HepG2 (cell line): ENCODE data around the gene CHD9. TPM values are rescaled to one million over a fixed set of nuclear protein-coding genes. Genes with fewer than 3 reads are reported as not detected.

Experiments
- BRF2 ChIP-seq: sonication (generic); formaldehyde crosslinking; IDR thresholded peaks from 2 replicates; pipeline ENCODE4 v1.8.1; 2022; ENCODE audit warnings: mild to moderate bottlenecking, missing genetic modification reagents
- SMAD1 ChIP-seq: sonication (generic); formaldehyde crosslinking; IDR thresholded peaks from 2 replicates; pipeline ENCODE4 v1.4.0; 2020; ENCODE audit warnings: missing genetic modification reagents, low read depth, mild to moderate bottlenecking, borderline replicate concordance
- ZNF235 ChIP-seq: sonication (generic); formaldehyde crosslinking; IDR thresholded peaks from 2 replicates; pipeline ENCODE4 v1.8.1; 2023; ENCODE audit warnings: mild to moderate bottlenecking, missing genetic modification reagents, borderline replicate concordance
- ZNF280B ChIP-seq: sonication (generic); formaldehyde crosslinking; IDR thresholded peaks from 2 replicates; pipeline ENCODE4 v1.5.0; 2020; ENCODE audit warnings: missing genetic modification reagents, mild to moderate bottlenecking, borderline replicate concordance
- ZNF574 ChIP-seq: sonication (generic); formaldehyde crosslinking; IDR thresholded peaks from 2 replicates; pipeline ENCODE4 v1.4.0; 2020; ENCODE audit warnings: missing genetic modification reagents
- ZNF646 ChIP-seq: sonication (generic); formaldehyde crosslinking; IDR thresholded peaks from 2 replicates; pipeline ENCODE4 v1.9.0; 2021; ENCODE audit warnings: mild to moderate bottlenecking, missing genetic modification reagents
- ZNF737 ChIP-seq: sonication (generic); formaldehyde crosslinking; IDR thresholded peaks from 2 replicates; pipeline ENCODE4 v1.5.0; 2020; ENCODE audit warnings: missing genetic modification reagents, mild to moderate bottlenecking, borderline replicate concordance
- ZXDC ChIP-seq: sonication (generic); formaldehyde crosslinking; IDR thresholded peaks from 2 replicates; pipeline ENCODE4 v1.5.0; 2020; ENCODE audit warnings: mild to moderate bottlenecking, missing genetic modification reagents
- polyA plus RNA-seq, 8 experiments: library from polyadenylated mRNA; depleted of rRNA in 3 of 8; stranded (reverse) in 7 of 8; unstranded in 1 of 8; fragments of >200 nt; fragmentation: Illumina TruSeq in 4 of 8; extraction: Trizol in 4 of 8; gene quantifications; 2 replicates each; pipeline versions ENCODE4 v1.2.1 to v1.2.3, GENCODE V29; 2011 to 2016; ENCODE audit warnings: low read depth in 4 of 8, missing spikeins in 1 of 8, mixed read lengths in 1 of 8; ENCODE audit not compliant: insufficient read depth in 1 of 8
- total RNA-seq, 5 experiments: library from RNA; depleted of rRNA; stranded (reverse); fragments of >200 nt; fragmentation: Illumina TruSeq; extraction: Trizol; gene quantifications; 2 replicates each; pipeline ENCODE4 v1.2.3, GENCODE V29; 2016; ENCODE audit warnings: low read depth in 1 of 5
- TF ChIP-seq, protein P1 (sequence below): sonication (generic); formaldehyde crosslinking; IDR thresholded peaks from 2 replicates; pipeline ENCODE4 v1.4.0; 2020; ENCODE audit warnings: missing genetic modification reagents

Gene CHD9
- total and polyA plus RNA-seq, 2 of the 13 experiments (the other 11 are each of a cell fraction or from before 2014, with no cell fraction given), result 23.4 to 27.7 TPM

DNA sequence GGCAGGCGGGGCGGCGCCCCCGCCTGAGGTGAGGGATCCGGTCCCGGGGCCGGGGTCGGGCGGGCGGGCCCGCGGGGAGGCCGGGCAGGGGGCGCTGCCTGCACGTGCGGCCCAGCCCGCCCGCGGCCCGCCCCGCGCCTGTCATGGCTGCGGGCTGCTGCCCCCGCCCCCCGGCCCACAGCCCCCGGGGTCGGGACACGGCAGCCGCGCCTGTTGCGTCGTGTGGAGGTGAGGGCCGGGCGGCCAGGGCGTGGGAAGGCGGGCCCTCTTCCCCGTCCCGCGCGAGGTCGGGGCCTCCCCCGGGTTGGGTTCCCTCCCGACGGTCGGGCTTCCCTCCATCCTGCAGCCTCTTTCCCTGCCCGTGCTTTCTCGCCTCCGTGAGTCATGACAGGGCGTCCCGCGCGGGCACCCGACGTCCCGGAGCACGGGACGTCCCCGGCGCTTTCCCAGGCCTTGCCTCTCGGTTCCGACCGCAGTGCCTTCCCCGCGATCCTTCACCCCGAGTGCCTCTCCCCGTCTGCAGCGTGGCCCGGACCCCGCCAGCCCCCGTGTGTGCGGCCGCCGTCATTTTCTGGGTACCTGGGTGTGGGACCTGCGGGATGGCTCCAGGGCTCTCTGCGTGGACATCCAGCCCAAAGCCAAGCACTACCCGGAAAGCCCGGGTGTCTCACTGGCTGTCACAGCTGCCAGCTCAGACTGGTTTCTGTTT is 76.7 kb downstream of the CHD9 start (continued):
- no peak for TF ChIP-seq BRF2
- TF ChIP-seq, protein P1, sequence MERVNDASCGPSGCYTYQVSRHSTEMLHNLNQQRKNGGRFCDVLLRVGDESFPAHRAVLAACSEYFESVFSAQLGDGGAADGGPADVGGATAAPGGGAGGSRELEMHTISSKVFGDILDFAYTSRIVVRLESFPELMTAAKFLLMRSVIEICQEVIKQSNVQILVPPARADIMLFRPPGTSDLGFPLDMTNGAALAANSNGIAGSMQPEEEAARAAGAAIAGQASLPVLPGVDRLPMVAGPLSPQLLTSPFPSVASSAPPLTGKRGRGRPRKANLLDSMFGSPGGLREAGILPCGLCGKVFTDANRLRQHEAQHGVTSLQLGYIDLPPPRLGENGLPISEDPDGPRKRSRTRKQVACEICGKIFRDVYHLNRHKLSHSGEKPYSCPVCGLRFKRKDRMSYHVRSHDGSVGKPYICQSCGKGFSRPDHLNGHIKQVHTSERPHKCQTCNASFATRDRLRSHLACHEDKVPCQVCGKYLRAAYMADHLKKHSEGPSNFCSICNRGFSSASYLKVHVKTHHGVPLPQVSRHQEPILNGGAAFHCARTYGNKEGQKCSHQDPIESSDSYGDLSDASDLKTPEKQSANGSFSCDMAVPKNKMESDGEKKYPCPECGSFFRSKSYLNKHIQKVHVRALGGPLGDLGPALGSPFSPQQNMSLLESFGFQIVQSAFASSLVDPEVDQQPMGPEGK (CRISPR knock-in tag), result peak; percentile 73
- TF ChIP-seq ZXDC (CRISPR knock-in tag), result 0 out of 2 replicates have a peak, but pooled peaks have one; percentile 54
- no peak for TF ChIP-seq ZNF646 (CRISPR knock-in tag)
- no peak for TF ChIP-seq ZNF235 (CRISPR knock-in tag)
- no peak for TF ChIP-seq SMAD1
- peak; percentile 44; the same call in 1 of the 2 replicates for TF ChIP-seq ZNF574
- TF ChIP-seq ZNF737 (CRISPR knock-in tag), result no peak
- TF ChIP-seq ZNF280B (CRISPR knock-in tag), result peak; percentile 89
